GM12878 (cell line): ENCODE results near the gene LSM14A. TPM values are rescaled to one million over a fixed set of nuclear protein-coding genes. Genes with fewer than 3 reads are reported as not detected.

Experiments used
- ATAC-seq: fragments of 200-7000 bp; cut with Tn5 transposase; 3 replicates; pipeline ENCODE4 v1.9.1; 2020; ENCODE audit warnings: mild to moderate bottlenecking, moderate library complexity
- BruUV-seq: library from RNA; stranded (reverse); fragments of 400-500 nt; replicated peaks from 2 replicates; lab custom pipeline; 2021; lab: Mats Ljungman, UMichigan
- CTCF ChIA-PET: fragments of 300-600 bp; sonication (Branson Sonifier 250); formaldehyde crosslinking; extraction: SDS; loops from one replicate; lab custom pipeline; 2021; ENCODE audit warnings: inconsistent platforms; lab: Yijun Ruan, JAX
- POLR2A ChIA-PET: fragments of 350-600 bp; formaldehyde crosslinking; extraction: SDS; loops from one replicate; lab custom pipeline; 2021; ENCODE audit warnings: inconsistent platforms; lab: Charles Lee
- RAD21 ChIA-PET: fragments of 300-600 bp; sonication (Branson Sonifier 250); formaldehyde crosslinking; loops from one replicate; lab custom pipeline; 2023; ENCODE audit warnings: antibody characterized with exemption; ENCODE audit not compliant: unreplicated experiment; lab: Charles Lee
- SMC1A ChIA-PET: fragments of 300-600 bp; sonication (Branson Sonifier 250); formaldehyde crosslinking; loops from one replicate; lab custom pipeline; 2023; ENCODE audit not compliant: unreplicated experiment, uncharacterized antibody; lab: Charles Lee
- DNase-seq: peaks from one replicate; pipeline ENCODE4 v3.0.0-alpha.2; 2011; ENCODE audit warnings: low read depth, low spot score
- FAIRE-seq: peaks from 3 replicates; lab custom pipeline; 2011; peaks lifted over from hg19 to GRCh38; lab: Jason Lieb, UNC
- H2AFZ ChIP-seq: 2 replicates; pipeline ENCODE4 v1.6.0; 2011; ENCODE audit warnings: low read depth, low read length, control low read depth; ENCODE audit not compliant: control insufficient read depth
- H3K27ac ChIP-seq: 2 replicates; pipeline ENCODE4 v1.5.1; 2011; ENCODE audit warnings: control low read depth; ENCODE audit not compliant: control insufficient read depth, insufficient read depth
- H3K27me3 ChIP-seq, 2 experiments: replicated peaks in 1 of 2; 2 replicates each; pipeline versions ENCODE4 v1.6.0 to v1.6.1; 2011; ENCODE audit warnings: low read length in 1 of 2; ENCODE audit not compliant: control insufficient read depth in 2 of 2, insufficient read depth in 2 of 2
- H3K36me3 ChIP-seq, 2 experiments: 2 replicates each; pipeline ENCODE4 v1.5.1; 2011; ENCODE audit warnings: low read length in 1 of 2; ENCODE audit not compliant: control insufficient read depth in 2 of 2, insufficient read depth in 2 of 2
- H3K4me1 ChIP-seq: 2 replicates; pipeline ENCODE4 v1.6.1; 2011; ENCODE audit warnings: mild to moderate bottlenecking, low read length, moderate library complexity, mixed read lengths; ENCODE audit not compliant: control insufficient read depth, insufficient read depth
- H3K4me2 ChIP-seq: 2 replicates; pipeline ENCODE4 v1.6.0; 2011; ENCODE audit warnings: control low read depth; ENCODE audit not compliant: control insufficient read depth, insufficient read depth
- H3K4me3 ChIP-seq: fragments of 200-600 bp; sonication (generic); 2 replicates; pipeline ENCODE4 v1.5.1; 2016
- H3K79me2 ChIP-seq: 2 replicates; pipeline ENCODE4 v1.6.0; 2011; ENCODE audit warnings: low read length; ENCODE audit not compliant: control insufficient read depth, insufficient read depth
- H3K9ac ChIP-seq: 2 replicates; pipeline ENCODE4 v1.8.0; 2011; ENCODE audit warnings: low read length, control low read depth, mixed read lengths; ENCODE audit not compliant: control insufficient read depth, insufficient read depth
- H3K9me3 ChIP-seq: replicated peaks from 3 replicates; pipeline ENCODE4 v1.5.1; 2011; ENCODE audit warnings: mild to moderate bottlenecking, low read length; ENCODE audit not compliant: control insufficient read depth, insufficient read depth
- H4K20me1 ChIP-seq: 2 replicates; pipeline ENCODE4 v1.6.0; 2011; ENCODE audit not compliant: control insufficient read depth, insufficient read depth
- ASH2L ChIP-seq: fragments of 300-600, 200-600 bp; sonication (generic); IDR thresholded peaks from 2 replicates; pipeline ENCODE4 v1.6.1; 2017; ENCODE audit warnings: low read depth, mild to moderate bottlenecking, borderline replicate concordance
- EED ChIP-seq: sonication (generic); IDR thresholded peaks from 2 replicates; pipeline ENCODE4 v1.6.1; 2016; ENCODE audit warnings: antibody characterized with exemption, low read depth
- EGR1 ChIP-seq, 2 experiments: IDR thresholded peaks; 1 replicate in 1 of 2; 2 replicates in 1 of 2; pipeline ENCODE4 v1.6.1; 2011 to 2012; ENCODE audit warnings: low read depth in 2 of 2, low read length in 2 of 2, borderline replicate concordance in 1 of 2, mild to moderate bottlenecking in 1 of 2, moderate library complexity in 1 of 2
- FOS ChIP-seq: IDR thresholded peaks from 3 replicates; pipeline ENCODE4 v1.6.1; 2011; ENCODE audit warnings: borderline replicate concordance; ENCODE audit not compliant: insufficient read length; ENCODE audit errors: extremely low read depth
- HDAC6 ChIP-seq: fragments of 200-600 bp; sonication (generic); IDR thresholded peaks from one replicate; pipeline ENCODE4 v1.8.0; 2017; ENCODE audit warnings: antibody characterized with exemption; ENCODE audit not compliant: unreplicated experiment
- MTA3 ChIP-seq: IDR thresholded peaks from 2 replicates; pipeline ENCODE4 v1.6.1; 2012; ENCODE audit warnings: low read length, inconsistent platforms, borderline replicate concordance
- MXI1 ChIP-seq: fragments of 150-350 bp; IDR thresholded peaks from 2 replicates; pipeline ENCODE4 v1.6.1; 2011; ENCODE audit warnings: low read depth, mild to moderate bottlenecking, inconsistent platforms, low read length, improper control_type of control experiment
- PKNOX1 ChIP-seq: fragments of 450-650 bp; IDR thresholded peaks from 2 replicates; pipeline ENCODE4 v1.6.1; 2016; ENCODE audit warnings: mild to moderate bottlenecking
- POLR2AphosphoS2 ChIP-seq: IDR thresholded peaks from 2 replicates; pipeline ENCODE4 v1.6.1; 2011; ENCODE audit warnings: low read depth, mild to moderate bottlenecking, low read length, improper control_type of control experiment, moderate library complexity
- RAD51 ChIP-seq: fragments of 450-650 bp; IDR thresholded peaks from 2 replicates; pipeline ENCODE4 v1.6.1; 2016; ENCODE audit warnings: moderate library complexity, mild to moderate bottlenecking, inconsistent platforms
- RBBP5 ChIP-seq: fragments of 200-600 bp; sonication (generic); conservative IDR thresholded peaks from 2 replicates; pipeline ENCODE4 v1.6.1; 2016
- SMAD5 ChIP-seq: IDR thresholded peaks from 2 replicates; pipeline ENCODE4 v1.6.1; 2016; ENCODE audit warnings: antibody characterized with exemption, low read depth
- SPI1 ChIP-seq: IDR thresholded peaks from 2 replicates; pipeline ENCODE4 v1.6.1; 2011; ENCODE audit warnings: low read depth, mild to moderate bottlenecking, low read length, moderate library complexity, borderline replicate concordance; ENCODE audit not compliant: insufficient read depth
- TAF1 ChIP-seq: IDR thresholded peaks from 2 replicates; pipeline ENCODE4 v1.6.1; 2011; ENCODE audit warnings: mild to moderate bottlenecking, low read depth, low read length, borderline replicate concordance
- USF2 ChIP-seq: IDR thresholded peaks from 2 replicates; pipeline ENCODE4 v1.6.1; 2011; ENCODE audit warnings: low read depth, low read length, improper control_type of control experiment, borderline replicate concordance
- YBX1 ChIP-seq: fragments of 450-650 bp; IDR thresholded peaks from 2 replicates; pipeline ENCODE4 v1.6.1; 2016; ENCODE audit warnings: antibody characterized with exemption
- WGBS: methylation state at CpG from one replicate; pipeline ENCODE4 v1.1.6; 2016; ENCODE audit warnings: low lambda C conversion rate; ENCODE audit not compliant: insufficient replicate concordance, insufficient coverage; ENCODE audit errors: missing lambda C conversion rate; 5-methylcytosine and 5-hydroxymethylcytosine counted together
- in situ Hi-C: fragments of 300-500 bp; cut with MboI; formaldehyde crosslinking; loops from 9 replicates; pipeline ENCODE4 v1.14.3; 2018; ENCODE audit warnings: mixed read lengths
- intact Hi-C: fragments of 100-400 bp; cut with micrococcal nuclease; formaldehyde crosslinking; loops from one replicate; pipeline ENCODE4 v1.14.2; 2022; ENCODE audit not compliant: unreplicated experiment
- polyA plus RNA-seq, 11 experiments: library from polyadenylated mRNA; depleted of rRNA in 4 of 11; unstranded in 6 of 11; stranded (reverse) in 5 of 11; fragments of >200 nt; fragmentation: Nextera tagmentation in 4 of 11; fragmentation: Illumina TruSeq in 1 of 11; extraction: Ambion mirVana in 4 of 11; extraction: Trizol in 1 of 11; gene quantifications; 1 replicate in 1 of 11; 2 replicates in 10 of 11; pipeline versions ENCODE4 v1.2.1 to v1.2.3, GENCODE V29; 2011 to 2016; ENCODE audit warnings: inconsistent platforms in 2 of 11, missing spikeins in 2 of 11, low read depth in 1 of 11
- total RNA-seq, 4 experiments: library from RNA; depleted of rRNA in 3 of 4; stranded (reverse); fragments of >200 nt in 3 of 4; fragmentation: Illumina TruSeq in 1 of 4; extraction: Trizol in 1 of 4; gene quantifications; 2 replicates each; pipeline versions ENCODE4 v1.2.1 to v1.2.3, GENCODE V29; 2013 to 2021
- TF ChIP-seq, protein P1 (sequence below): IDR thresholded peaks from 2 replicates; pipeline ENCODE4 v1.6.1; 2012; ENCODE audit warnings: low read length, inconsistent platforms
- TF ChIP-seq, protein P2 (sequence below), 3 experiments: IDR thresholded peaks in 2 of 3; conservative IDR thresholded peaks in 1 of 3; 2 replicates each; pipeline ENCODE4 v1.5.1; 2011; ENCODE audit warnings: low read depth in 3 of 3, low read length in 3 of 3, mild to moderate bottlenecking in 3 of 3, control low read depth in 2 of 3, moderate library complexity in 2 of 3, inconsistent platforms in 1 of 3, mixed read lengths in 1 of 3; ENCODE audit not compliant: control insufficient read depth in 2 of 3, insufficient read depth in 1 of 3; ENCODE audit errors: extremely low read depth in 1 of 3
- TF ChIP-seq, protein P3 (sequence below): fragments of 450-650 bp; IDR thresholded peaks from 2 replicates; pipeline ENCODE4 v1.6.1; 2017; ENCODE audit warnings: low read depth, mild to moderate bottlenecking, moderate library complexity

Gene LSM14A
- total and polyA plus RNA-seq, 10 of the 15 experiments (the other 5 are each of a cell fraction or from before 2014, with no cell fraction given) = 21.9 to 193 (median 89.4) TPM

GRCh38 chr19:34155686-34156085, 16.6 kb upstream of the LSM14A start:
- CTCF ChIA-PET = no interaction called here
- H4K20me1 ChIP-seq = no peaks in the 10 kb centered on the region
- no peak for DNase-seq
- no peaks in the 10 kb centered on the region for H3K4me1 ChIP-seq
- SMC1A ChIA-PET = no interaction called here
- BruUV-seq = no TSS peak
- ATAC-seq = no peak
- RAD21 ChIA-PET = no interaction called here
- WGBS = 59% methylated on average over 5 of the region's 5 CpGs
- FAIRE-seq = no peak
- no peak overlapping the region for H3K4me3 ChIP-seq
- intact Hi-C loops = no loop called here
- H3K27ac ChIP-seq = no peak overlapping the region
- no peak overlapping the region for H3K4me2 ChIP-seq
- no peaks in the 10 kb centered on the region for H3K27me3 ChIP-seq
- no peaks in the 10 kb centered on the region for H3K79me2 ChIP-seq
- in situ Hi-C loops = no loop called here
- POLR2A ChIA-PET = no interaction called here
- no peaks in the 10 kb centered on the region for H3K36me3 ChIP-seq
- no peak overlapping the region for H3K9ac ChIP-seq
- H2AFZ ChIP-seq = no peak overlapping the region
- H3K9me3 ChIP-seq = no peaks in the 10 kb centered on the region
- TF ChIP-seq EGR1 (IDR thresholded peaks at IDR 0.05; ENCODE audit: borderline replicate concordance in 1 of 2, low read depth in 2 of 2, low read length in 2 of 2) (no peak), RBBP5 (no peak), MXI1 (no peak), POLR2AphosphoS2 (no peak), ASH2L (no peak), TAF1 (no peak), FOS (no peak), MTA3 (no peak), SMAD5 (no peak), PKNOX1 (no peak), EED (no peak), RAD51 (no peak), SPI1 (no peak), YBX1 (no peak), USF2 (no peak), HDAC6 (no peak)
- TF ChIP-seq, protein P1, sequence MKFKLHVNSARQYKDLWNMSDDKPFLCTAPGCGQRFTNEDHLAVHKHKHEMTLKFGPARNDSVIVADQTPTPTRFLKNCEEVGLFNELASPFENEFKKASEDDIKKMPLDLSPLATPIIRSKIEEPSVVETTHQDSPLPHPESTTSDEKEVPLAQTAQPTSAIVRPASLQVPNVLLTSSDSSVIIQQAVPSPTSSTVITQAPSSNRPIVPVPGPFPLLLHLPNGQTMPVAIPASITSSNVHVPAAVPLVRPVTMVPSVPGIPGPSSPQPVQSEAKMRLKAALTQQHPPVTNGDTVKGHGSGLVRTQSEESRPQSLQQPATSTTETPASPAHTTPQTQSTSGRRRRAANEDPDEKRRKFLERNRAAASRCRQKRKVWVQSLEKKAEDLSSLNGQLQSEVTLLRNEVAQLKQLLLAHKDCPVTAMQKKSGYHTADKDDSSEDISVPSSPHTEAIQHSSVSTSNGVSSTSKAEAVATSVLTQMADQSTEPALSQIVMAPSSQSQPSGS = no peak
- TF ChIP-seq, protein P2, sequence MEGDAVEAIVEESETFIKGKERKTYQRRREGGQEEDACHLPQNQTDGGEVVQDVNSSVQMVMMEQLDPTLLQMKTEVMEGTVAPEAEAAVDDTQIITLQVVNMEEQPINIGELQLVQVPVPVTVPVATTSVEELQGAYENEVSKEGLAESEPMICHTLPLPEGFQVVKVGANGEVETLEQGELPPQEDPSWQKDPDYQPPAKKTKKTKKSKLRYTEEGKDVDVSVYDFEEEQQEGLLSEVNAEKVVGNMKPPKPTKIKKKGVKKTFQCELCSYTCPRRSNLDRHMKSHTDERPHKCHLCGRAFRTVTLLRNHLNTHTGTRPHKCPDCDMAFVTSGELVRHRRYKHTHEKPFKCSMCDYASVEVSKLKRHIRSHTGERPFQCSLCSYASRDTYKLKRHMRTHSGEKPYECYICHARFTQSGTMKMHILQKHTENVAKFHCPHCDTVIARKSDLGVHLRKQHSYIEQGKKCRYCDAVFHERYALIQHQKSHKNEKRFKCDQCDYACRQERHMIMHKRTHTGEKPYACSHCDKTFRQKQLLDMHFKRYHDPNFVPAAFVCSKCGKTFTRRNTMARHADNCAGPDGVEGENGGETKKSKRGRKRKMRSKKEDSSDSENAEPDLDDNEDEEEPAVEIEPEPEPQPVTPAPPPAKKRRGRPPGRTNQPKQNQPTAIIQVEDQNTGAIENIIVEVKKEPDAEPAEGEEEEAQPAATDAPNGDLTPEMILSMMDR (IDR thresholded peaks at IDR 0.05 in 2 of 3, conservative IDR thresholded peaks at IDR 0.05 in 1 of 3; ENCODE audit: control insufficient read depth in 2 of 3, extremely low read depth in 1 of 3, insufficient read depth in 1 of 3, low read depth in 3 of 3, low read length in 3 of 3) = no peak
- TF ChIP-seq, protein P3, sequence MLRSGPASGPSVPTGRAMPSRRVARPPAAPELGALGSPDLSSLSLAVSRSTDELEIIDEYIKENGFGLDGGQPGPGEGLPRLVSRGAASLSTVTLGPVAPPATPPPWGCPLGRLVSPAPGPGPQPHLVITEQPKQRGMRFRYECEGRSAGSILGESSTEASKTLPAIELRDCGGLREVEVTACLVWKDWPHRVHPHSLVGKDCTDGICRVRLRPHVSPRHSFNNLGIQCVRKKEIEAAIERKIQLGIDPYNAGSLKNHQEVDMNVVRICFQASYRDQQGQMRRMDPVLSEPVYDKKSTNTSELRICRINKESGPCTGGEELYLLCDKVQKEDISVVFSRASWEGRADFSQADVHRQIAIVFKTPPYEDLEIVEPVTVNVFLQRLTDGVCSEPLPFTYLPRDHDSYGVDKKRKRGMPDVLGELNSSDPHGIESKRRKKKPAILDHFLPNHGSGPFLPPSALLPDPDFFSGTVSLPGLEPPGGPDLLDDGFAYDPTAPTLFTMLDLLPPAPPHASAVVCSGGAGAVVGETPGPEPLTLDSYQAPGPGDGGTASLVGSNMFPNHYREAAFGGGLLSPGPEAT = no peak
